AG20443 (cell line): ENCODE results near the gene PPM1K.

Source experiments
- DNase-seq: peaks from one replicate; pipeline ENCODE4 v3.0.0; 2012; ENCODE audit warnings: low spot score, mixed read lengths

The PPM1K gene

DNA sequence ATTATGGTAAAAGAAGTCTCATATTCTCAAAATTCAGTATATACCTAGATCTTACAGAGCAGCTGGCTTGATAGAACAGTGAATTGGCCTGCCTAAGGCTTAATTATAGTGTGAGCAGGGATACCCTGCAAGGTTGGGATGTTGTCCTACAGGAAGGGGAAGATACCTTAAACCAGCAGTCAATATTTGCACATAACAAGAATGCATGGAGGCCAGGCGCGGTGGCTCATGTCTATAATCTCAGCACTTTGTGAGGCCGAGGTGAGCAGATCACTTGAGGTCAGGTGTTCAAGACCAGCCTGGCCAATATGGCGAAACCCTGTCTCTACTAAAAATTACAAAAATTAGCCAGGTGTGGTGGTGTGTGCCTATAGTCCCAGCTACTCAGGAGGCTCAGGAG is 67.2 kb downstream of the PPM1K start:
- no peak for DNase-seq

DNA sequence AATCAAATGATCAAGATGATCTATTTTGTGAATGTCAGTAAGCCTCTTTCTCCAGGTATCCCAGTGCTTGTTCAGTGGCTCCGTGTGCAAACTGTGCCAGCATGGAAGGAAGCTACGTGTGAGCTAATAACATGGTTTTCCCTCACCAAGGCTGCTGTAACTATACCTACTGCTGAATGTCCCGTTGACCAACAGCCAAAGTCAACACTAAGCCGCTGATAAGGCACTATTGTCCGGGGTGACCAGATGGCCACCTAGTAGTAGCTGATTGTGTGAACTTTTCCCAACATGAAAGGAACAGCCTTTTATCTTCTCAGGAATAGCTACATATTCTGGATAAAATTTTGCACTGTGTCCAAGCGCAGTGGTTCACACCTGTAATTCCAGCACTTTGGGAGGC is 68.0 kb downstream of the PPM1K start:
- no peak for DNase-seq

DNA sequence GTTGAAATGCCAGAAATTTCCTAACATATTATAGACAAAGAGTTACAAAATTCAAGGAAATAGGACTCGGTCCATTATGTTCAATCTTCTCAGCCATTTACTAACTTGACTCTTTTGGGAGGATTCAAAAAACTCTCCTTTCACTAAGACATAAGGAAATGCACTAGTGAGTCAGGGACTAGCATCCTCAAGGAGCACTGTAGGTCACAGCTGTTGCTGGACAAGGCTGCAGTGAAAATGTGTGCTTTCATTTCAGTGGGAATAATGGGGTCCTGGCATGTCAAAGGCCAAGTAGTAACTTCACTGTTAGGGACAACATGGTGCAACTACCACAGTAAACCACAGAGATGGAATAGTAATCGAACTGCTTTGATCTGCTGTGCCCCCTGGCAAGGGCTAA is 69.0 kb downstream of the PPM1K start:
- DNase-seq, result no peak

DNA sequence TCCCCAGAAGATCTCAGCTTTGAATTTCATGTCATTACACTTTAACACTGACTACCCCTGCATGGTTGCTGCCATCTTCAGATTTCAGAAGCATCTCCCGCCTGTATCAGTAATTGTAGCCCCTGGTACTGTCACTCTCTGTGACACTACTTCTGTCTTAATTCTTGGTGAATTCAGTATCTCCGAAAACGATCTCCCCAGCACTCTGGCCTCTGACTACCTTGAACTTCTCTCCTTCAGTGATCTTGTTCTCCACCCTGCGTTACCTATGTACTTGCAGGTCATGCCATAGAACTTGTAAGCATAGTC is 72.2 kb downstream of the PPM1K start:
- DNase-seq, result no peak

DNA sequence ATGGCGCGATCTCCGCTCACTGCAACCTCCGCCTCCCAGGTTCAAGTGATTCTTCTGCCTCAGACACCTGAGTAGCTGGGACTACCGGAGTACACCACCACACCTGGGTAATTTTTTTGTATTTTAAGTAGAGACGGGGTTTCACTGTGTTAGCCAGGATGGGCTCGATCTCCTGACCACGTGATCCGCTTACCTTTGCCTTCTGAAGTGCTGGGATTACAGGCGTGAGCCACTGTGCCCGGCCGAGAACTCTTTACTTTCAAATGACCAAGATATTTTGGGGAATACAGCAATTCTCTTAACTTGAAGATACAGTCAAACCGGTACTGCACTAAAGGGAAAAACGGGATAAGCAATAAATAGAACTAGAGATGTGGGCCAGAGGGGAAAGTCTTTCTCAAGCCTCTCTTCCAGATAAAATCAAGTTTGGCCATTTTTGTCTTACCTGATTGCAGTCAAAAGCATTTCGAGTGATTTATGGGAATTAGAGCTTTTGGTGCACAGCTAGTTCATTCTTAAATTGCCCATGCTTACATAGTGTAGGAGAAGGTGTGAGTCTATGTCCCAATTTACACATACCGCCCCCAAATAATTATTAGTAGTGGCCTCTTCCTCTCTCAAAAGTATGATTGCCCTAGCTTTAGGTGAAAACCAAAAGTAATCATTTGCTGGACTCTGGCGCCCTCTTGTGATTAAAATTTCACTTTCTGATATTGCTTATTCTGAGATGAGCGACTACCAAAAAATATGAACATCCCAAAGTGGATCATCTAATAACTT is 72.7 kb downstream of the PPM1K start:
- peak; percentile 55 for DNase-seq

DNA sequence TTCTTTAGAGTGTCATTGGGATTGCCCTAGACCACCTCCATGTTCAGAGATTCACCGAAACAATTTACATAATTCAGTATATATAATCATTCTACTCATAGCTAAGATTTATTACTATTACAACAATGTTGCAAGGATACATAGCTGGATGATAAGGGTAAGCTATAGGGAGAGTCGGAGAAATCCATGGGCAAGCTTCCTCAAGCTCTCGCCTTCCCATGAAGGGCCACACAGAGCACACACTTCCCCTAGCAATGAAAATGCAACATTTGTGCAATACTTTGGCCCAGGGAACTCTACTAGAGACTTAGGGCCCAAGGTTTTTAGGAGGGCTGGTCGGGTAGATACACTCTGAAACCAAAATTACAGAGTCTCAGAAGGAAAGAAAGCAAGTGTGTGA is 76.2 kb downstream of the PPM1K start:
- DNase-seq, result no peak
